H9 (cell line): Measurements from ENCODE around the gene MAP2K7. TPM values are rescaled to one million over a fixed set of nuclear protein-coding genes. Genes with fewer than 3 reads are reported as not detected.

Source experiments
- DNase-seq: peaks from one replicate; pipeline ENCODE4 v3.0.0-alpha.2; 2017
- H2AFZ ChIP-seq: one replicate; pipeline ENCODE4 v1.6.1; 2013; ENCODE audit warnings: mild to moderate bottlenecking, low read length, control low read depth, moderate library complexity
- H2AK5ac ChIP-seq: 2 replicates; pipeline ENCODE4 v1.6.1; 2013; ENCODE audit warnings: low read length, control low read depth, mixed read lengths; ENCODE audit not compliant: insufficient read length
- H2BK120ac ChIP-seq: one replicate; pipeline ENCODE4 v1.6.1; 2013; ENCODE audit warnings: low read depth, mild to moderate bottlenecking, low read length, control low read depth, inconsistent platforms; ENCODE audit not compliant: poor library complexity, severe bottlenecking
- H2BK12ac ChIP-seq: 2 replicates; pipeline ENCODE4 v1.6.1; 2013; ENCODE audit warnings: low read length, control low read depth, mixed read lengths, low read depth; ENCODE audit not compliant: insufficient read length
- H2BK15ac ChIP-seq: 2 replicates; pipeline ENCODE4 v1.6.1; 2013; ENCODE audit warnings: low read depth, low read length, control low read depth
- H2BK20ac ChIP-seq: one replicate; pipeline ENCODE4 v1.6.1; 2013; ENCODE audit warnings: low read depth, mild to moderate bottlenecking, low read length, control low read depth, inconsistent platforms; ENCODE audit not compliant: poor library complexity, severe bottlenecking
- H2BK5ac ChIP-seq: 2 replicates; pipeline ENCODE4 v1.6.1; 2013; ENCODE audit warnings: low read length, control low read depth, mixed read lengths; ENCODE audit not compliant: insufficient read length
- H3K14ac ChIP-seq: 2 replicates; pipeline ENCODE4 v1.6.1; 2013; ENCODE audit warnings: low read length, control low read depth; ENCODE audit not compliant: insufficient read depth
- H3K18ac ChIP-seq: 2 replicates; pipeline ENCODE4 v1.6.1; 2013; ENCODE audit warnings: low read depth, mild to moderate bottlenecking, mixed read lengths, low read length, control low read depth; ENCODE audit not compliant: insufficient read length
- H3K23ac ChIP-seq: 2 replicates; pipeline ENCODE4 v1.6.1; 2013; ENCODE audit warnings: low read length, control low read depth, mixed read lengths, low read depth; ENCODE audit not compliant: insufficient read length
- H3K23me2 ChIP-seq: 2 replicates; pipeline ENCODE4 v1.6.1; 2013; ENCODE audit warnings: low read depth, mild to moderate bottlenecking, mixed read lengths, low read length, control low read depth; ENCODE audit not compliant: insufficient read length, poor library complexity, severe bottlenecking
- H3K27ac ChIP-seq: 2 replicates; pipeline ENCODE4 v1.5.1; 2013; ENCODE audit warnings: low read length, control low read depth, mixed read lengths, low read depth; ENCODE audit not compliant: insufficient read length
- H3K27me3 ChIP-seq: 2 replicates; pipeline ENCODE4 v1.6.1; 2013; ENCODE audit warnings: low read length, control low read depth, inconsistent platforms; ENCODE audit not compliant: insufficient read depth
- H3K4ac ChIP-seq: 2 replicates; pipeline ENCODE4 v1.6.1; 2013; ENCODE audit warnings: low read depth, mild to moderate bottlenecking, control low read depth, inconsistent platforms, low read length, moderate library complexity
- H3K4me1 ChIP-seq: 2 replicates; pipeline ENCODE4 v1.6.1; 2013; ENCODE audit warnings: low read length, control low read depth, inconsistent platforms; ENCODE audit not compliant: insufficient read depth
- H3K4me2 ChIP-seq: 2 replicates; pipeline ENCODE4 v1.6.1; 2013; ENCODE audit warnings: low read length, control low read depth, mixed read lengths; ENCODE audit not compliant: insufficient read length, insufficient read depth
- H3K56ac ChIP-seq: 2 replicates; pipeline ENCODE4 v1.6.1; 2013; ENCODE audit warnings: low read depth, mild to moderate bottlenecking, mixed read lengths, low read length, control low read depth; ENCODE audit not compliant: insufficient read length
- H3K79me1 ChIP-seq: 2 replicates; pipeline ENCODE4 v1.6.1; 2013; ENCODE audit warnings: low read depth, mild to moderate bottlenecking, moderate library complexity, low read length, control low read depth, inconsistent platforms; ENCODE audit not compliant: insufficient read depth, poor library complexity, severe bottlenecking
- H3K79me2 ChIP-seq: 2 replicates; pipeline ENCODE4 v1.6.1; 2013; ENCODE audit warnings: low read length, control low read depth, inconsistent platforms; ENCODE audit not compliant: insufficient read depth
- H3K9ac ChIP-seq: 2 replicates; pipeline ENCODE4 v1.6.1; 2013; ENCODE audit warnings: low read length, control low read depth, mixed read lengths; ENCODE audit not compliant: insufficient read length; ENCODE audit errors: extremely low read depth
- H3K9me3 ChIP-seq: one replicate; pipeline ENCODE4 v1.6.1; 2013; ENCODE audit warnings: low read depth, low read length, inconsistent platforms; ENCODE audit not compliant: control insufficient read depth
- H3T11ph ChIP-seq: one replicate; pipeline ENCODE4 v1.6.1; 2013; ENCODE audit warnings: mild to moderate bottlenecking, low read length, control low read depth, inconsistent platforms
- H4K20me1 ChIP-seq: one replicate; pipeline ENCODE4 v1.6.1; 2013; ENCODE audit not compliant: control insufficient read depth, insufficient read length, insufficient read depth
- H4K5ac ChIP-seq: 2 replicates; pipeline ENCODE4 v1.6.1; 2013; ENCODE audit warnings: low read depth, mild to moderate bottlenecking, mixed read lengths, low read length, control low read depth; ENCODE audit not compliant: insufficient read length
- H4K8ac ChIP-seq: replicated peaks from 2 replicates; pipeline ENCODE4 v1.6.1; 2013; ENCODE audit warnings: low read length, control low read depth, mixed read lengths, low read depth; ENCODE audit not compliant: insufficient read length
- H4K91ac ChIP-seq: 2 replicates; pipeline ENCODE4 v1.6.1; 2013; ENCODE audit warnings: low read depth, mild to moderate bottlenecking, moderate library complexity, mixed read lengths, low read length, control low read depth; ENCODE audit not compliant: insufficient read length
- H3K27ac Mint-ChIP-seq, 3 experiments: 2 replicates in 2 of 3; 3 replicates in 1 of 3; pipeline ENCODE4 v1.8.0; 2020 to 2021; ENCODE audit warnings: mixed read lengths in 3 of 3, mild to moderate bottlenecking in 1 of 3, moderate library complexity in 1 of 3
- H3K27me3 Mint-ChIP-seq: 2 replicates; pipeline ENCODE4 v1.8.0; 2021; ENCODE audit warnings: low read depth, mild to moderate bottlenecking, moderate library complexity, mixed read lengths
- H3K36me3 Mint-ChIP-seq, 3 experiments: 2 replicates in 2 of 3; 3 replicates in 1 of 3; pipeline ENCODE4 v1.8.0; 2020 to 2021; ENCODE audit warnings: low read depth in 3 of 3, mixed read lengths in 3 of 3; ENCODE audit not compliant: insufficient read depth in 1 of 3
- H3K4me1 Mint-ChIP-seq, 2 experiments: 2 replicates each; pipeline ENCODE4 v1.8.0; 2020; ENCODE audit warnings: mixed read lengths in 2 of 2
- H3K4me3 Mint-ChIP-seq, 2 experiments: 2 replicates in 1 of 2; 3 replicates in 1 of 2; pipeline ENCODE4 v1.8.0; 2020 to 2021; ENCODE audit warnings: mild to moderate bottlenecking in 2 of 2, mixed read lengths in 2 of 2, moderate library complexity in 1 of 2
- H3K9me3 Mint-ChIP-seq, 2 experiments: 2 replicates in 1 of 2; 3 replicates in 1 of 2; pipeline ENCODE4 v1.8.0; 2020; ENCODE audit warnings: mild to moderate bottlenecking in 2 of 2, mixed read lengths in 2 of 2, moderate library complexity in 1 of 2
- CTCF ChIP-seq: fragments of 200-600 bp; sonication (generic); conservative IDR thresholded peaks from 3 replicates; pipeline ENCODE4 v1.8.0; 2021; ENCODE audit warnings: antibody characterized with exemption, mild to moderate bottlenecking
- WGBS: extraction: QIAGEN DNeasy Blood & Tissue Kit; methylation state at CpG from one replicate; pipeline ENCODE4 v1.1.7; 2013; ENCODE audit warnings: missing lambda C conversion rate, low lambda C conversion rate, mixed read lengths; ENCODE audit not compliant: insufficient read length; ENCODE audit errors: extremely low coverage; 5-methylcytosine and 5-hydroxymethylcytosine counted together
- total RNA-seq: library from RNA; stranded (reverse); gene quantifications from 2 replicates; pipeline ENCODE4 v1.2.1, GENCODE V29; 2021

Gene MAP2K7
- total RNA-seq, 1 experiment from 2014 or later, result 48.1 TPM

DNA sequence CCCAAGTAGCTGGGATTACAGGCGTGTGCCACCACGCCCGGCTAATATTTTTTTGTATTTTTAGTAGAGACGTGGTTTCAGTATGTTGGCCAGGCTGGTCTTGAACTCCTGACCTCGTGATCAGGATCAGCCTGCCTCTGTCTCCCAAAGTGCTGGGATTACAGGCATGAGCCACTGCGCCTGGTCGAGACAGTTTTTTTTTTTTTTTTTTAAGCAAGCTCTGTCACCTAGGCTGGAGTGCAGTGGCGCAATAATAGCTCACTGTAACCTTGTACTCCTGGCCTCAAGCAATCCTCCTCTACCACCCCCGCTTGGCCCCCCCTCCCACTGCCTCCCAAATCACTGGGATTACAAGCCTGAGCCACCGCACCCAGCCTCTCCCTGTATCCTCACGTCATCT lies 6.4 kb upstream of the MAP2K7 start:
- H3K9ac ChIP-seq, result no peak overlapping the region
- TF ChIP-seq CTCF, result no peak
- H3K79me2 ChIP-seq, result no peaks in the 10 kb centered on the region; the same call in 1 of the 2 replicates
- H4K91ac ChIP-seq, result no peak overlapping the region
- no CpG with 5 or more reads among the region's 11 CpGs for WGBS
- H3K56ac ChIP-seq, result no peak overlapping the region
- no peak overlapping the region for H2BK15ac ChIP-seq
- Mint-ChIP-seq H3K4me3 (no peak overlapping the region), H3K27ac (no peak overlapping the region), H3K36me3 (peaks cover 7 to 13% (median 11%) of the 10 kb centered on the region in 3 experiments; a peak in 6 of 7 replicates), H3K4me1 (peaks cover 0 to 6% of the 10 kb centered on the region in 2 experiments; a peak in 1 of 4 replicates), H3K27me3 (no peaks in the 10 kb centered on the region; the same call in 1 of the 2 replicates), H3K9me3 (no peaks in the 10 kb centered on the region)
- H2BK12ac ChIP-seq, result no peak overlapping the region
- H2BK5ac ChIP-seq, result no peak overlapping the region
- no peak for DNase-seq
- H3K23me2 ChIP-seq, result no peaks in the 10 kb centered on the region
- no peaks in the 10 kb centered on the region for H4K20me1 ChIP-seq
- no peaks in the 10 kb centered on the region for H3K9me3 ChIP-seq
- H3K27ac ChIP-seq, result no peak overlapping the region
- no peak overlapping the region for H2BK120ac ChIP-seq
- H2AFZ ChIP-seq, result no peak overlapping the region
- no peak overlapping the region for H3K4me2 ChIP-seq
- H3K18ac ChIP-seq, result no peak overlapping the region
- H2BK20ac ChIP-seq, result no peak overlapping the region
- no peak overlapping the region for H3T11ph ChIP-seq
- no peak overlapping the region for H4K8ac ChIP-seq
- no peaks in the 10 kb centered on the region for H3K4me1 ChIP-seq
- no peaks in the 10 kb centered on the region for H3K27me3 ChIP-seq
- no peak overlapping the region for H3K14ac ChIP-seq
- no peak overlapping the region for H3K23ac ChIP-seq
- H3K79me1 ChIP-seq, result no peaks in the 10 kb centered on the region
- H4K5ac ChIP-seq, result no peak overlapping the region
- H2AK5ac ChIP-seq, result no peak overlapping the region
- no peak overlapping the region for H3K4ac ChIP-seq
